HUES64 (cell line): ENCODE results near the gene NPAS2.

Source experiments
- H3K27ac ChIP-seq: 2 replicates; pipeline ENCODE4 v1.7.0; 2013; ENCODE audit warnings: low read depth, low read length, inconsistent platforms
- H3K27me3 ChIP-seq: 2 replicates; pipeline ENCODE4 v1.6.1; 2013; ENCODE audit warnings: mild to moderate bottlenecking, low read length; ENCODE audit not compliant: insufficient read depth
- H3K36me3 ChIP-seq: 2 replicates; pipeline ENCODE4 v1.6.1; 2013; ENCODE audit warnings: mild to moderate bottlenecking, low read length; ENCODE audit not compliant: insufficient read depth
- H3K4me1 ChIP-seq: 2 replicates; pipeline ENCODE4 v1.6.1; 2013; ENCODE audit warnings: mild to moderate bottlenecking, low read length, moderate library complexity; ENCODE audit not compliant: insufficient read depth
- H3K4me3 ChIP-seq: 2 replicates; pipeline ENCODE4 v1.5.1; 2013; ENCODE audit warnings: mild to moderate bottlenecking, low read length, moderate library complexity
- H3K9ac ChIP-seq: 2 replicates; pipeline ENCODE4 v1.6.1; 2013; ENCODE audit warnings: mild to moderate bottlenecking, low read depth, low read length
- H3K9me3 ChIP-seq: 2 replicates; pipeline ENCODE4 v1.6.1; 2013; ENCODE audit warnings: low read depth, low read length; ENCODE audit not compliant: insufficient read depth
- WGBS: fragments of 150-250, 120-280 bp; methylation state at CpG from one replicate; pipeline ENCODE4 v1.1.7; 2013; ENCODE audit warnings: missing lambda C conversion rate; 5-methylcytosine and 5-hydroxymethylcytosine counted together

Gene NPAS2

GRCh38 chr2:100989666-100990065 is 169.7 kb downstream of the NPAS2 start:
- WGBS: 95% methylated on average over 3 of the region's 3 CpGs

GRCh38 chr2:100990166-100990565 is 170.2 kb downstream of the NPAS2 start:
- no peaks in the 10 kb centered on the region for H3K27me3 ChIP-seq
- 94% methylated on average over 9 of the region's 9 CpGs for WGBS
- no peaks in the 10 kb centered on the region for H3K9me3 ChIP-seq
- H3K36me3 ChIP-seq: no peaks in the 10 kb centered on the region
- H3K27ac ChIP-seq: no peak overlapping the region
- no peaks in the 10 kb centered on the region for H3K4me1 ChIP-seq
- no peak overlapping the region for H3K9ac ChIP-seq
- H3K4me3 ChIP-seq: no peak overlapping the region

More at GRCh38 chr2:100989666-100990065, 169.7 kb downstream of the NPAS2 start:
- no peaks in the 10 kb centered on the region for H3K9me3 ChIP-seq
- no peak overlapping the region for H3K27ac ChIP-seq
- no peak overlapping the region for H3K9ac ChIP-seq
- H3K4me3 ChIP-seq: no peak overlapping the region
- no peaks in the 10 kb centered on the region for H3K27me3 ChIP-seq
- no peaks in the 10 kb centered on the region for H3K36me3 ChIP-seq
- no peaks in the 10 kb centered on the region for H3K4me1 ChIP-seq

- WGBS: 85% methylated on average over 24 of the region's 24 CpGs
- Histone ChIP-seq H3K27ac (no peak overlapping the region), H3K4me1 (no peaks in the 10 kb centered on the region), H3K9ac (no peak overlapping the region), H3K27me3 (no peaks in the 10 kb centered on the region), H3K9me3 (no peaks in the 10 kb centered on the region), H3K4me3 (no peak overlapping the region), H3K36me3 (no peaks in the 10 kb centered on the region)
Observed at GRCh38 chr2:100990650-100991403, 170.9 kb downstream of the NPAS2 start.

GRCh38 chr2:100991404-100991773 is 171.4 kb downstream of the NPAS2 start:
- 96% methylated on average over 5 of the region's 5 CpGs for WGBS
- no peak overlapping the region for H3K4me3 ChIP-seq
- H3K27me3 ChIP-seq: no peaks in the 10 kb centered on the region
- no peak overlapping the region for H3K9ac ChIP-seq
- no peaks in the 10 kb centered on the region for H3K4me1 ChIP-seq
- H3K36me3 ChIP-seq: no peaks in the 10 kb centered on the region
- no peak overlapping the region for H3K27ac ChIP-seq
- no peaks in the 10 kb centered on the region for H3K9me3 ChIP-seq

GRCh38 chr2:100992262-100992661 is 172.3 kb downstream of the NPAS2 start:
- H3K9ac ChIP-seq: no peak overlapping the region
- H3K36me3 ChIP-seq: no peaks in the 10 kb centered on the region
- no peaks in the 10 kb centered on the region for H3K9me3 ChIP-seq
- WGBS: 96% methylated on average over 6 of the region's 6 CpGs
- H3K4me1 ChIP-seq: no peaks in the 10 kb centered on the region
- H3K27ac ChIP-seq: no peak overlapping the region
- H3K4me3 ChIP-seq: no peak overlapping the region
- no peaks in the 10 kb centered on the region for H3K27me3 ChIP-seq

- Histone ChIP-seq H3K36me3 (no peaks in the 10 kb centered on the region), H3K27ac (no peak overlapping the region), H3K9ac (no peak overlapping the region), H3K4me3 (no peak overlapping the region), H3K4me1 (no peaks in the 10 kb centered on the region), H3K9me3 (no peaks in the 10 kb centered on the region), H3K27me3 (no peaks in the 10 kb centered on the region)
- 96% methylated on average over 17 of the region's 17 CpGs for WGBS
Observed at GRCh38 chr2:100993294-100993693, 173.4 kb downstream of the NPAS2 start.

GRCh38 chr2:100995309-100996075 is 175.6 kb downstream of the NPAS2 start:
- Histone ChIP-seq H3K36me3 (no peaks in the 10 kb centered on the region), H3K9ac (no peak overlapping the region), H3K4me1 (no peaks in the 10 kb centered on the region), H3K4me3 (no peak overlapping the region), H3K27ac (no peak overlapping the region), H3K9me3 (no peaks in the 10 kb centered on the region), H3K27me3 (no peaks in the 10 kb centered on the region)
- 94% methylated on average over 28 of the region's 28 CpGs for WGBS

GRCh38 chr2:100997509-100998234 is 177.7 kb downstream of the NPAS2 start:
- Histone ChIP-seq H3K4me1 (no peaks in the 10 kb centered on the region), H3K27ac (no peak overlapping the region), H3K9ac (no peak overlapping the region), H3K4me3 (no peak overlapping the region), H3K9me3 (no peaks in the 10 kb centered on the region), H3K36me3 (no peaks in the 10 kb centered on the region), H3K27me3 (0 out of 2 replicates have a peak, but pooled peaks cover 3% of the 10 kb centered on the region)
- 95% methylated on average over 4 of the region's 5 CpGs for WGBS

GRCh38 chr2:100998235-100998573 is 178.3 kb downstream of the NPAS2 start:
- peaks cover 5% of the 10 kb centered on the region for H3K36me3 ChIP-seq
- H3K27me3 ChIP-seq: 0 out of 2 replicates have a peak, but pooled peaks cover 3% of the 10 kb centered on the region
- no peaks in the 10 kb centered on the region for H3K9me3 ChIP-seq
- no peaks in the 10 kb centered on the region for H3K4me1 ChIP-seq
- no peak overlapping the region for H3K9ac ChIP-seq
- WGBS: 96% methylated on average over 5 of the region's 6 CpGs
- no peak overlapping the region for H3K4me3 ChIP-seq
- H3K27ac ChIP-seq: no peak overlapping the region

- Histone ChIP-seq H3K4me3 (no peak overlapping the region), H3K9ac (no peak overlapping the region), H3K27me3 (0 out of 2 replicates have a peak, but pooled peaks cover 3% of the 10 kb centered on the region), H3K4me1 (peaks cover 12% of the 10 kb centered on the region; the same call in 1 of the 2 replicates), H3K27ac (no peak overlapping the region), H3K9me3 (no peaks in the 10 kb centered on the region), H3K36me3 (peaks cover 23% of the 10 kb centered on the region)
- 100% methylated on average over 2 of the region's 2 CpGs for WGBS
Observed at GRCh38 chr2:100999995-101000394, 180.1 kb downstream of the NPAS2 start.
